NCI-H748 treated with DMSO at 0.1 percent for 48 hours (cell line): ENCODE results near the gene ROR1.

Experiments
- DNase-seq: peaks from one replicate; lab custom pipeline; 2025; lab: John Stamatoyannopoulos, UW

ROR1 gene

DNA sequence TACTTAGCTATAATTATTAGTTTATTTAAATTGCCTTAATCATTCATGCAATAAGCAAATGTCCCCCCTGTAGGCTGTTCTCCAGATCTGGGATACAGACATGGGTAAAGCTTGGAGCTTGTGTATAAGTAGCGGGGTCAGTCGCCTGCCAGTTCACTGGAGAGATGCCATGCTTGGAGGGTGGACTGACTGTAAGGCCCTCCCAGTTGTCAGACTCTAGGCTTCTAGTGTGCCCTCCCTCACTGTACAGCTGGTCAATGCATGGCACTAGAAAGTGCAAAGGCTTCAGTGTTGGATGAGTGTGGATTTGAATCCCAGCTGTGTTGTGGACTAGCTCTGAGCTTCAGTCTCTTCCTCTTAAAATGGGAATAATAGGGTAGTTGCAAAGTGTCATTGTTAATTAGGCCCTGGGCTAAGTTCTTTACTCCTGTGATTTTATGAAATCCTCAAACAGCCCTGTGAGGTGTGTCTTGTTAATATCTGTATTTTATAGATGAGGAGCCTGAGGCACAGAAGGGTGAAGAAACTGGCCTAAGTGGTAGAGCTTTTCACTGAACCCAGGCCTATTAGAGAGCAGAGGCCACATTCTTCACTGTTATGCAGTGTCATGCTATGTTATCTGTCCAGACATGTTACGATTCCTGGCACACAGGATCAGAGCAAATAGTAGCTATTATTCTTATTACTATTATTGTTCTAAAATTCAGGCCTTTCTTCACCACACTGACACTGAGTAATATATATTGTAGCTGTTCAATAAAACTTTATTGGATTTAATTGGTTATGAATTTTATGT is 85.9 kb downstream of the ROR1 start:
- DNase-seq = no peak

DNA sequence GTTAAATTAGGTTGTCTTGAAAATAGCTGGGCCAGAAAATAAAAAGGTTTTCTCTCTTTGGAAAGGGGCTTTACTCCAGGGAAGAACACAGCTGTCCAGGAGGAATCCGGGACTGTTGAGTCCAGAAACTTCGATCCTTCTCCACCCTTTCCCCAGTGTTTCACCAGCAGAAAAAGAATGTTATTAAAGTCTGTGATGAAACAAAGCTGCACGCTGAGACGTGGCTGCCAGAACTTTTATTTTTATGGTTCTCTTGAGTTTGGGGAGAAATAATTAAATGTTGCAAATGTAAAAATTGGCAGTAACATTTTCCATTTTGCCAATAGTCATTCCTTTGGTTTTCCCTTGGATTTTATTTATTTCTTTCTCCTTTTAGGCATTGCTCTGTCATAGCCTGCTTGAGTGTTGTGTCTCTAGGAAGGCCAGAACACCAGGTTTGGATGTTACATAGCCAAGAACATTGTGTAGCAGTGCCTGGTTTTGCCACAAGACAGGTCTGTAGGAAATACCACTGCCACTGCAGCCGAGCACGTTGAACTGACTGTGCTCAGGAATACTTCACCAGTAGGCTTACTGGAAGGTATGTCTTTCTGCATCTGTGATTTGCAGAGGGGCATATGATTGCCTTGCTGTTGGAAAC is 87.4 kb downstream of the ROR1 start:
- no peak for DNase-seq

DNA sequence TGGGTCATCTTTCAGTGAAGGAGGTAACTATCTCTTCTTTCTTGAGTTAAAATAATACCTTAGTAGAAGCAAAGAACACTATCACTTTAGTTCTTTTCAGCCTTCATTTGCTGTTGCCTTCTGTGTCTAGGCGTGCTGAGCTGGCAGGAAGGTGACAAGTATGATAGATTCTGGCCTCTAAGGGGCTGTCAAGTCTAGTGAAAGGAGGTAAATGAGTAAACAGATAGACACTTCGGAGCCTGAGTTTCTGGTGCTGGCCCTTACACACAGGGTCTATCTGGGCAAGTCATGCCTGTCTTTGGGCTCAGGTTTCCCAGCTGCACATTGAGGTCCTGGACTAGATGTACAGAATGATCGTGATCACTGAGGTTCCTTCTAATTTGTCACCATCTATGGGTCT is 89.3 kb downstream of the ROR1 start:
- no peak for DNase-seq

DNA sequence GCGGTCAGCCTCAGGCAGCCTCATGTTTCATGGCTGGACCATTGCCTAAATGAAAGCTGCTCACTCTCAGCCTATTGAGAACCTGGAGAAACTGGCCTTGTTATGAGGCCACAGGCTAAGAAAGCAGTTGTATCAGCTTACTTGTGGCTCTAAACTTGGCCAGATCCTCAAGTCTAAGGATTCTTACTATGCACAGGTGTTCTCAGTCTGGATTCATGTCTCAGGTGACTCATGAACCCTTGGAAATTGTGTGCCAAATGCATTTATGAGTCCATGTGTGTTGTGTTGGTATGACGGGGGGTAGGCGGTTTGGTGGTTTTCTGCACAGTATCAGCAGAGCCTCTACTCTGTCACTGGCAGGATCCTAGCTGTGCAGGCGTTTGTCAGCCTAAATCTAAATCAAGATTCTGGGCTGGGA is 90.4 kb downstream of the ROR1 start:
- no peak for DNase-seq

DNA sequence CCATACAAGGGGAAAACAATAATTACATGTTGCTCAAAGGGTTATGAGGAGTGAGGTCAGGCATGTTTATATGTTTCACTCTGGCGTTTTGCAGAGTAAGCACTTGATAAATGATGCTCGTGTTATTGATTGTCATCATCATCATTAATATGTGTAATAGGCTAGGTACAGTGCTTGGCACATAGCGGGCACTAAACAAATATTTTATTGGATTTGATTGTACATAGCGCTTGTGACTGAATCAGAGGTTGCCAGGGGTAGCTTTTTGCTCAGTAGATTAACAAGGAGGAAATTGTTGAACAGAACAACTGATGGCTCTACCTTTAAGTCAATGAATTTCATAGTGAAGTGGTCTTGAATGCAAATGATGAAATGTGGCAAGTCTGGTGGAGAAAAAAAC is 91.7 kb downstream of the ROR1 start:
- no peak for DNase-seq

DNA sequence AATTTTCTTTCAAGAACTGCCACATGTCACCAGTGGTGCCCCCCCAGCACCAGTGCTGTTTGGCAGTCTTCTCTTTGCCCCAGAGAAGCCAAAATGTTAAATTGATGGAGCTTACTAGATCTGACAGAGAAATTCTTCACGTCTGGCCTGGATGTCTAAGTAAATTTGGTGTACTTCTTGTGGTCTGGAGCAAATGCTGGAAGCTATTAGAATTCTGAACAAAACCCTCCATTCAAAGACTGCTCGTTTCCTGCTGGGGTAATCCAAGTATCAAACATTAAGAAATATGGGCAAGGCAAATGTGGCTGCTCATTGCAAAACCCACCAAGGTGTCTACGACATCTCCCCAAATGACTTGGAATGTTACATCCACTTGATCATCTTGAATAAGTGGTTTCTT is 92.3 kb downstream of the ROR1 start:
- DNase-seq = no peak

DNA sequence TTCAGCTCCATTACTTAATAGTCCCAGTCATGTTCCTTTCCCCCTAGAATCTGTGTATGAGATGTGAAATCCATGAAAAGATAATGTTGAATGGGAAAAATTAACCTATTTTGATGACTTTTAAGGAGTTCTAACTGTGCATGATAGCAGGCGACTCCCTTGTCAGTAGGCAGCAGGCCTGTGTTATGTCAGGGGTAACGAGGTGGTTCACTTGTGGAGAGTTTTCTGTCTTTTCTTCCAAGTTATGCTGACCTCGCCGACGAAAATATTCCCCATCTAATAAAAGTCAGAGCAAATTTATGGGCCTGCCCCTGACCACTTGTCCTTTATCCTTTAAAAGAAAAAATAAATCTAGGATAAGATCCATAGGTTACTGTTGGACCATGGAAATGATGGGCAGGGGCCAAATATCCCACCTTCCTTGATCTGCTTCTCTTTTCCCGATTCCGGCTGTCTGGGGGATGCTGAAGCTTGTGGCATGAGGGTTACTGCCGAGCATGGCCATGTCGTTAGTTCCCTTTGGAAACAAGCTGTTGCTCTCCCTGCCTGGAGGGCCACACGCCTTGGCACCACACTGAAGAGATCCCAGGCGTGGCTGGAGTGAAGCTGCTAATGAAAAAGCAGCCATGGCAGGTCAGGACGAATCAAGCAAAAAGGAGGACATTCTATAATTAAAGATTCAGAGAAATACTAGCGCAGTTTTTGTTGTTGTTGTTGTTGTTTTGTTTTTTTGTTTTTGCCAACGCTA is 93.8 kb downstream of the ROR1 start:
- no peak for DNase-seq

DNA sequence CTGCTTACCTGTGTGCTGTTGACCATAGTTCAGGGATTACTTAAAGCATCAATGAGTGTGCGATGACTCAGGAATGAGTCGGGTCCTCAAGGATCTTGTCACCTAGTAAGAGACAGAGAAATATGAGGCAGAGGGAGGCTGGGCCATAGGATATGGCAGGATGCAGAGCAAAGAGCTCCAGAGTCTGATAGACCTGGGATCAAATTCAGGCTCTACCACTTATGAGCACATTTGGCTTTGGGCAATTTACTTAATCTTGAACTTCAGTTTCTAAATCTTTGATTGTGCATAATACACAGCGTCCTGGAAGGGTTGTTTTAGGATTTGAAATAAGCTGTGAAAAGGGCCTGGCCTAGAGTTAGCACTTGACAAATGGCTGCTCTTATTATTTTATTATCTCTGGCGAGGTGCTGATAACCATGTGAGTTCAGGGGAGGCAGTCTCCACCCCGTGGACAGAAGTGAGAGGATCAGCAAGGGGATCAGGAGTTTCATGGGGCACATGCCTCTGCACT is 94.5 kb downstream of the ROR1 start:
- DNase-seq = no peak

DNA sequence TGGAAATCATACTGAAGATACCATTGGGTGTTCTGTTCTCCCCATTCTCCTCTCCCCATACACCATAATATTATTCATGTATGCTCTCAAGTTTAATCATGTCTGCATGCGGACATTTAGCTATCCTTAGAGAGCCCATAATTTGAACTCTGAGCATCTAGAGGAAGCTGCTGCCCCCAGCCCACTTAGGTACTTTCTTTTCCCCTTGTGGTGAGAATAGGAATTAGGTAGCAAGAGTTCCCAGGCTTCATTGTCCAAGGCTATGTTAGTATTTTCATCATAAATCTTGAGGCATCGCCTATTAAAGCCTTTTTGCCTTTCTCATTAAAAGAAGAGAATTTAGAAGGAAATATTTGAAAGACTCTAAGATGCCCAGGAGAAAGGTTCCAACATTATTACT is 96.3 kb downstream of the ROR1 start:
- DNase-seq = no peak

DNA sequence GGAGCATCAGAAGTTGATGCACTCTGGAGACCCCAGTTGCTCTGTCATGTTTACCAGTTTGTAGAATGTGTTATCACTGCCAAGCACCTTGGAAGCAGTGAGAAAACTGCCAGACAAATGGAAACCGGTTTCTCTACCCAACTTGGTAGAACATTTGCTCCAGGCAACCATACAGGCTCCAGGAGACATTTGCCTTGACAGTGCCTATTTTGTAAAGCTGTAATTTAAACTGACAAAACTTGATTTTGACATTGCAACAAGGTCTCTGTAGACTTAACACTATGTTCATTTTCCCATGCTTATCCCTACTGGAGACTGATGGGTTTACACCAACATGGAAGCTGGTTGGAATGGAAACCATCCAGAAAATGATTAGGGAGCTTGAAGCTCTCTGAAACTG is 97.6 kb downstream of the ROR1 start:
- DNase-seq = no peak

DNA sequence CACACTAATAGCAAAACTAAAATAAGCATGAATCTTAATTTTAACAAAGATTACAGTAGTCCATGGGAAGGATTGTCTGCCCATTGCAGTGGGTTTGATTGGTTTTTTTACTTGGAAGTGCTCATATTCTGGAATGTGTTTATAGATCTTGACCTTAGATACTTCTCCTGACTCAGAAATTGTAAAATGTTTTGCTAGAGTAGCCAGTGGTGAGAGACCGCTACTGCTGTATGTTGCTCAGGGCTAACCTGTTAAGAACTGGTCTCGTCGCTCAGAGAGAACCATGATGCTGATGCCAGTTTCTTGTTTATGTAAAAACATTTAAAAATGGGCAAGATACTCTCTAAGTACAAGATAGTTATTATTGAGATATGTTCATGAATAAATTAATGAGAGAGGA is 99.9 kb downstream of the ROR1 start:
- no peak for DNase-seq

DNA sequence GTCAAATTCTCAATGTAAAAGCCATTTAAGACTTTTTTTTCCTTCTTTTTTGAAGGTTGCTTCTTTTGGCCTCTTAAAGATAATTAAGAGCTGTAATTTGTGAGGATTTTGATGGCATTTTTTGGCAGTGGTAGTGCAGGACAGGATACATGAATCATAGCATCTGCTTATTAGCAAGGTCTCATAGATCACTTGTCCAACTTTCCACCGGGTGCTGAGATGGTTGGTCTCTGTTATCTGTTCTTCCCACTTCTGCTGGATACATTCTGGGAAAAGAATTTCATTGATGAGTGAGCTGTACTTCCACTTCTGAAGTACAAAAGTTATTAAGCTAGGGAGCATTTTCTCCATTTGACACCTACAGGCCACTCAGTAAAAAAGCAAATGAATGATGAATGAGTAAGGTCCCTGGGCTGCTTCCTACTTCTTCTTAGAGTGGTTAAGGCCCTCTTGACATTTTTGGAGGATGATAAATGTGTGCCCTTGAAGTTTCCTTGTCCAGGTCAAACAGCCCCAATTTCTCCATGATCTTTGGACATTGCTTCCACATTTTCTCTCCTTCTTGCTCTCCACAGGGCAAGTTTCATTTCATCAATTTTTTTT is 100.6 kb downstream of the ROR1 start:
- no peak for DNase-seq

DNA sequence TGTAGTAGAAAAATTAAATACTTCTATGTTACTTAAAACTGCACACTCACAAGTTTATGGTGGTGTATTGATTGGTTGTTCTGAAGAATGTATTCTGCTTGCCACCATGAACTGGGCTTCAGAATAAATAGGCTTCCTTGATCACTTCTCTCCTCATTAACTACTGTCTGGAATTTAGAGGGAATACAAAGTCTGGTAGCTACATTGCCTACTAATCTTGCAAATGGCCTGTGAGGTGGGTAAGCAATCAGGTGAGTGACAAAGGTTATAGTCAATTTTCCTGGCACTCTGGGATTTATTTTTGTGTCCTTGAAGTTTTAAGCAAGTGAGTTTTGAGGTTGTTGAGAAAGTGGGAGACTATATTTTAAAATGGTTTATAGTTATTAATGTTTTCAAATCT is 101.8 kb downstream of the ROR1 start:
- no peak for DNase-seq

DNA sequence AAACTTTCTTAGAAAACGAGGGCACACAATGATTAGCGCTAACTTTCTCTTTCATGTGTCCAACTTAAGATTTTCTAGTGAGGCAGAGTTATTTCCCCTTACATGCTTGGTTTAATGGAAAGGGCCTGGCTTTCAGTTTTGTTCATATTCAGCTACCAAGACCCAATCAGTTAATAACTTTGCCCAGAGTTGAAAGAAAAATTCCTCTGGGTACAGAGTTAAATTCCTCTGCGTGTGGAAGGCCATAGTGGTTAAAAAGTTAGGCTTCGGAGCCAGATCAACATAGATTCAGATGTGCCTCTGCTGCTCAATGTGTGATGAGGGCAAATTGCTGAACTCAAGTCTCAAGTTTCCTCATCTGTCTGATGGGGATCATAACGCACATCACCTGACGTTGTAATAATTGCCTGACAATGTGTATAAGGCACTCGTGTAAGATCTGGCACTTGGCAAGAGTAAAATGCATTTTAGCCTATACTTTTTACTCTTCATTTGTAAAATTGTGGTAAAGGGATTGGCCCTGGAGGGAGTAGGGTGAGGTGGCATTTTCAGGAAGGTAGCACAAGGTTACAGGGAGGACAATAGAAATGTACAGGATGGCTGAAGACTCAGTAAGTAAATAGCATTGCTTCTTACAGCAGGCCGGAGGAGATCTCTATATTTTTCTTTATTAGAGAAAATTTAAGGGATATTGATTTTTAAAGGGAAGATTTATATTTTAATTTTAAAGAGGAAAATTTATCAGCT is 103.4 kb downstream of the ROR1 start:
- DNase-seq = no peak

DNA sequence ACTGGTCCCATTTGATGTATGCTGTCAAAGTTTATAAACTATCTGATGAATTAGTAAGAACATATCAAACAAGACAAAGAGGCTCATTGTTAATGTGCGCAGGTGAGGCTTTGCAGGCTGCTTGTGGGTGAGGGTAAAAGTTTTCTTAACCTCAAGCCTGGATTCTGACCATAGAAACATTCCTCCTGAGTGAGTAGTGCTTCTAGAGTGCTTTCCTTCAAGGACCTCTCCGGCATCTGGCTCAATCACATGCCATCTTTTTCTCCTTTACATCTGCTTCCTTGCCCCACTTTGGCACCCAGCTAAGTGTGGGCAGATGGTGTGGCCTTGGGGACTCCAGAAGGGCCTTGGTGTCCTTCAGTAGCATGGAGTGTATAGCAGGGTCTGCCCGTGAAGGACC is 104.0 kb downstream of the ROR1 start:
- no peak for DNase-seq

DNA sequence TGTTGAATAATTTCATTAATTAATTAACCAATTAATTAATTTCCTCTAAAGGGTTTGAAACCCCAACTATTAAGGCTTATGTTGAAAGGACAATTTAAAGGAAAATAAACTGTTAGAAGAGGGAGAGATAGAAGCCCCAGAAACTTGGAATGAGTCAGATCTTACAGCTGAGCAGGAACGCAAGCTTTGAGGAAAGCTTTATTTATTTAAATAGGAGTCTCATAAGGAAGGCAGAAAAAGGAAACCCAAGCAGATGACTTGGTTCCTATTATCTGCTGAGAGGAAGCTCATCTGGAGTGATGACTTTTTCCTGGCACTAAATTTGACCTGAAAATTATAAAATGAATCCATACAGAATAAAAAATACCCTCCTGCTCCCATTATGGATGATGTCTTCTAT is 105.1 kb downstream of the ROR1 start:
- no peak for DNase-seq

DNA sequence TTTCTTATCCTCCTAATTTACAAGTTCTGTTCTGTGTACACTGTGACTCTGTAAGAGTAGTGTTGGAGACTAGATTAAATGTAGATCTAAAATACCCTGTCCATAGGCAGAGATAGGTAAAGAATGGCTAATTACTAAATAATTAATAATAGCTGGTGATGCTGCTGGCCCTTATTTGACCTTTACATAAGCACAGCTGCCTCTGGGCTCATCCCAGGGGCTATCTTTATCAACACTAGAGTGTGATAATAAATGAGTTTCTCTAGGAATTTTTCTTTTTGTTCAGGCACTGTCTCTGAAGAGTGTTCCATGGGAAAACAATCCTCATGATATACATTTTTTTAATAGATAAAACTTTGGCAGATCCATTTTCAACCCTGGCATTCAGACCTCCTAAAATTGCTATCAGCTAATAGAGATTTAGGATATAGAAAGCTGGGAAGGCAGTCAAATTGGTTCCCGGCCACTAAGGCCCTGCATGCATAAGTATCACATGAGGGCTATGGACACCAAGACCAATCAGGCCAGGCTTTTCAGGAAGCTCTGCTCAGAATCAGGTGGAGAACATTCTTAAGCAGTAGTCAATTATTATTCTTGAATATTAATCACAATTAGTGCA is 107.2 kb downstream of the ROR1 start:
- no peak for DNase-seq

DNA sequence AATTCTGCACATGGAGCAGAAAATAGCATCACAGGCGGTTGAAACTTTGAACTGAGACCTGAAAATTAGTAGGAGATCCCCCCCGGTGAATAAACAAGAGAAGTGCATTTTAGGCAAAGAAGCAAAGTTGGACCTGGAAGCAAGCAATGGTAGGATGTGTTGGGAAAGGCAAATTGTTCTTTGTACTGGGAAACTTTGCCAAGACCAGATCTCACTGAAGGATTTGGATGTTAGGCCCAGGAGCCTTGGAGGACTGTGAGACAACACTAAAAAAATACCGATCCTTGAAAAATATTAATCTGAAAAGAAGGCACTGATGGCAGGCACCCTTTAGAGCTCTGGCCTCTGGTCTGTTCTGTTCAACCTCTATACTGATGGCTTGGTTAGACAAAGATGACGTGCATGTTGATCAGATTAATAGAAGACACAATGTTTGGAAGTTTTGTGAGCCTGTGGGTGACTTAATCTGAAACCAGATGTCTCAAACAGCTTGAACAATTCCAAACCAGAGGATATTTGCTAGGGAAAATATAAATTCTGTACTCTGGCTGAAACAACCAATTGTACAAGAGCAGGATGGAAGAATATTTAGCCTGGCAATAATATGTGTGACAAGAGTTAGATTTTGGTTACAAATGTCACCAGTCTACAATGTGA is 108.4 kb downstream of the ROR1 start:
- no peak for DNase-seq

DNA sequence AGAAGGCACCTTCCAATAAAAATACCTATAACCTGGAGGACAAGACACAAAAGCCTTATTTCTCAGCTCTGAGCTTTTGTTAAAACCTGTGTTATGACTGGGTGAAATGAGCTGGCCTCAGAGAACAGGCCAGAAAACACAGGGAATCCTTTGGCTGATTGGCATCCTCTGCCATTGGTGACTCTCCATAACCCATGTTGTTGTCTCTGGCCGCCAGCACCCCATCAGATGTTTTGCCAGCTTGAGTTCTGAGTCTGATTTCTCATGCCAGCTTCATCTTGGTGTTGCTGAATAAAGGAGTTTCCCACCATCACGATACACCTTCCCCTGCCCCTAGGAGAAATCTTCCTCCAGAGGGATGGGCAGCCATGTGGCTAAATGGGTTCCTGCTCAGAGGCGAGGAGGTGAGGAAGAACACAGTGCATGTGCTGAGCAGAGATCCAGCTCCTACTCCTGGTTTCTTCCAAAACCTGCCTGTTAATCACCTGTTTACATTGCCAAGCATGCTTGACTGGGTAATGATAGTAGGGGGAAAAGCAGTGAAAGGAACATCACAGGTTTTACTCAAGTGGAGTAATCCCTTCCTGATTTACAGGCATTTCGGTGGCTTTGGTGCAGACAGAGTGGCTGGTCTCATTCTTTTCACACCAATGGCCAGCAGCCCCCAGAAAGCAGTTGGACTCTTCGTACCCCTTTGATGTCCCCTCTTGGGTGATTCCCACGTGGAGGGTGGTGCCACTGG is 109.8 kb downstream of the ROR1 start:
- DNase-seq = no peak

DNA sequence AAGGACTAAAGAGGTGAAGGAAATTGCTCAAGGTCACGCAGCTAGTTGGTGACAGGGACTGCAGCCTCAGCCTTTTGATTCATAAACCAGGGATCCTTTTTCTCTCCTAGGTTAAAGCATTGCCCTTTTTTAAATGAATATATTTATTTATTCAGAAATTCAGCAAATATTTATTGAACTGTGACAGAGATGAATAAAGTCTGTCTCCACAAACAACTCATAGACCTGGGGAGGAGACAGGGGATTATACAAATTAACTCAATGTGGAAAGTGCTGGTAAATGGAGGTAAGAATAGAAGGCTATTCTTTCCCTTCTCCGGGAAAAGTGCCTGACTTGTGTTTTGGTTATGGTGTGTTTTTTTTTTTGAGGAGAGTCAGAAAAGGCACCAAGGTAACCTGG is 110.7 kb downstream of the ROR1 start:
- DNase-seq = no peak
